Epithelial cell of proximal tubule (primary cell): ENCODE measurements around the gene SPOP. TPM values are rescaled to one million over a fixed set of nuclear protein-coding genes. Genes with fewer than 3 reads are reported as not detected.

Experiments
- DNase-seq: peaks from one replicate; pipeline ENCODE4 v3.0.0-alpha.2; 2011; ENCODE audit warnings: low read depth
- H3K4me3 ChIP-seq: 2 replicates; pipeline ENCODE4 v1.5.1; 2011; ENCODE audit warnings: low read depth, mild to moderate bottlenecking, low read length
- total RNA-seq: library from RNA; depleted of rRNA; stranded (reverse); fragments of >200 nt; gene quantifications from 2 replicates; pipeline ENCODE4 v1.2.3, GENCODE V29; 2015
- TF ChIP-seq, protein P1 (sequence below): conservative IDR thresholded peaks from 2 replicates; pipeline ENCODE4 v1.5.1; 2012; ENCODE audit warnings: low read depth, mild to moderate bottlenecking, low read length

The SPOP gene
- total RNA-seq, 1 donor from 2014 or later, result 26.2 TPM

DNA sequence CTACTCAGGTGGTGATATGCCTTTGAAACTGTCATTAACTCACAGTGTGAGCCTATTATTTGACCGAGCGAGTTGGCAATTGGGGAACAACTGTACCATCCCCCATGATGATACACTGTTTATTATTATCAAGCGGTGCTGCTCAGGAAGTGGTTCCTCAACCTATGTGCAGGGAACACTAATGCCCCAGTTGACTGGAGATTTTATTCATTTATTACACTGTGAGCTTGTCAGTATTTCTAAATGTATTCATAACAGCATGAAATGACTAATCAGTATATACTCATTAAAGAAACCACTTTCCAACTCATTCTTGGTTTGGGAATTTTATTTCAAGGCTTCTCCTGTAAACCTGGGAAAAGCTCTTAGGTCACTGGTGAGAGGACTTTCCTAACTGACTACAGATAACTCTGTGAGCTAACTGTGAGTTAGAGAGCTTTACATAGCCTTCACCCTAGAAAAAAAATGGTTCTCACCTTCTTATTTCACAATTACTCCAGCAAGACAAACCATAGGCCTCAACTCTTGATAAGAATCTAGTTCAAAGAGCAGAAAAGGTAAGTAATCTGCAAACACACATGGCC, 59.8 kb downstream of the SPOP start:
- no peak overlapping the region for H3K4me3 ChIP-seq
- no peak for DNase-seq
- TF ChIP-seq, protein P1, sequence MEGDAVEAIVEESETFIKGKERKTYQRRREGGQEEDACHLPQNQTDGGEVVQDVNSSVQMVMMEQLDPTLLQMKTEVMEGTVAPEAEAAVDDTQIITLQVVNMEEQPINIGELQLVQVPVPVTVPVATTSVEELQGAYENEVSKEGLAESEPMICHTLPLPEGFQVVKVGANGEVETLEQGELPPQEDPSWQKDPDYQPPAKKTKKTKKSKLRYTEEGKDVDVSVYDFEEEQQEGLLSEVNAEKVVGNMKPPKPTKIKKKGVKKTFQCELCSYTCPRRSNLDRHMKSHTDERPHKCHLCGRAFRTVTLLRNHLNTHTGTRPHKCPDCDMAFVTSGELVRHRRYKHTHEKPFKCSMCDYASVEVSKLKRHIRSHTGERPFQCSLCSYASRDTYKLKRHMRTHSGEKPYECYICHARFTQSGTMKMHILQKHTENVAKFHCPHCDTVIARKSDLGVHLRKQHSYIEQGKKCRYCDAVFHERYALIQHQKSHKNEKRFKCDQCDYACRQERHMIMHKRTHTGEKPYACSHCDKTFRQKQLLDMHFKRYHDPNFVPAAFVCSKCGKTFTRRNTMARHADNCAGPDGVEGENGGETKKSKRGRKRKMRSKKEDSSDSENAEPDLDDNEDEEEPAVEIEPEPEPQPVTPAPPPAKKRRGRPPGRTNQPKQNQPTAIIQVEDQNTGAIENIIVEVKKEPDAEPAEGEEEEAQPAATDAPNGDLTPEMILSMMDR, result no peak

DNA sequence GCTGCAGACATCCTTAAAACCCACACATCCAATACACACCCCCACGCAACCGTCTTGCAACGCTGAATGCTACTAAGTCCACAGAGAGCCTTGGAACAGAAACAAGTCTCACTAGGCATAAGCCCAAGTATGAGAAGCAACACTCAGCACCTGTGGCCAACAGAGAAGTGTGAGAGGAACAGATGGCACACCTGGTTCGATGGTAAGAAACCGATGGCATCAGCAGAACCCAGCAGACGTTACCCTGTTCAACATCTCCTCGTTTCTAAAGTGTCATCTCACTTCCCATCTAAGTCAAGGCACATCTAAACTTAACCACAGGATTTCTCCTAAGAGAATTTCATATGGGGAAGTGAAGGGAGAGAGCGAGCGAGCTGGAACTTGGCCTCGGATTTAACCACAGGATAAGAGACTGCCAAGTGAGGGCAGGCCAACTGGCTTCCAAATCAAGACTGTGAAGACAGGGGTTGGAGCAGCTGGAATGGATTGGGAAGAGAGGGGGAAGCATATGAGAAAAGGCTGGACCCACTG, 61.2 kb downstream of the SPOP start:
- H3K4me3 ChIP-seq, result no peak overlapping the region
- TF ChIP-seq, protein P1, result no peak
- no peak for DNase-seq

DNA sequence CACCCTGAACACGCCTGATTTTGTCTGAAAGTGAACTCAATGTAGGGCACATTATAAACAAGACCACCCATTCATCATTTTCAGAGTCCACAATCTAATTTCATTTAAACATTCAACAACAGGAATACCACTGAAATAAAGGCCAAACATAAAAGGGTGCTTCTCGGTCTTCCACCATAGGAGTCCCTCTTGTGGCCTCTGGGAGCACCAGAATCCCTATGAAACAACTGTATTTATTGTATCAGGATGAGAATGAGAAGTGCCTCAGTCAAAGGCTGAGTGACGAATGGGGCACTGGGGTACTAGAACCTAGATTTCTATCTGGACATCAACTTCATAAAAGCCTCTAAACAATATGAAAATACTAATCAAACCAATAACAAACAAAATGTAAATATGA, 61.8 kb downstream of the SPOP start:
- no peak for DNase-seq
- H3K4me3 ChIP-seq, result no peak overlapping the region
- TF ChIP-seq, protein P1, result peak; percentile 38

DNA sequence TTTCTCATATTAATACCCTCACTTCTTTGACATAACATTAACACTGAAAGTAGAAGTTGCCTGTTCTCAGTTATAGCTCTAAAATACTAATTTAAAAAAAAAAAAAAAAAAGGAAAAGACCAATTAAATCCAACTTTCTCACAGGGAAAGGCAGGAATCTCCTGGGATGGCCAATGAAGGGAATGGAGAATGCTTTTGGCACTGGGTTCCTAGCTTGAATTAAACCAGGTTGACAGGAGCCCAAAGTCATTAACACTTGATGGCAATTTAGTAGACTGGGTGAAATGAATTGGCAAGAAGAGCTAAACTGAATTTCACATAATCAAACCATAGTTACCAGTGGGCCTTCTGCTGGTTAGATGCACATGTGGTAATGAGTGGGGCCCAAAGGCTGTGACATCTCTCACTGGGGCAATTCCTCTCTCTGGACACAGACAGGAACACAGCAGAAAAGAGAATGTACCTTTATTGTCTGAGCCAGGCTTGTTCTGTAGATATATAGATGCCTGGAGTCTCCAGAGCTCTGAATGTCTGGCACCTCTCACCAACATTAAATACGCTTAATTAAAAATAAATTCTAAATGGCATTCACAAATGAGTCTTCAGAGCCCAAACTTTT, 64.6 kb downstream of the SPOP start:
- no peak overlapping the region for H3K4me3 ChIP-seq
- DNase-seq, result no peak
- TF ChIP-seq, protein P1, result no peak

DNA sequence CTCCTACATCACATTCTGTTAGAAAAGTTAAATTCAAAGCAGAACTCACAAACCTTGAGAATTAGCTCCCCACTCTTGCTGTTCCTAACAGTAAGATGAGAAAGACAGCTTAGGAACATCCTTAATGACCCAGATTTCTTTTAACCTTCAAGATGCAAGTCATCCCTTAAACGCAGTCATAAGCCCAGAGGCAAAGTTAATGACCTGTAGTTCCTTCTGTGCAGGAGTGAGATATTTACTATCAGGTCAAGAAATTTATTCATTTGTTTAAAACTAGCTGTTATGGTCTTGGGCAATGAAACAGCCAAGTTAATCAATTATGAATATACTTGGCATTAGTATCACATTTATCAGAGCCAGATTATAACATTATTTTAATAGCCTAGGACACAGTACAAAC, 65.2 kb downstream of the SPOP start:
- DNase-seq, result peak; percentile 61
- no peak overlapping the region for H3K4me3 ChIP-seq
- TF ChIP-seq, protein P1, result no peak

DNA sequence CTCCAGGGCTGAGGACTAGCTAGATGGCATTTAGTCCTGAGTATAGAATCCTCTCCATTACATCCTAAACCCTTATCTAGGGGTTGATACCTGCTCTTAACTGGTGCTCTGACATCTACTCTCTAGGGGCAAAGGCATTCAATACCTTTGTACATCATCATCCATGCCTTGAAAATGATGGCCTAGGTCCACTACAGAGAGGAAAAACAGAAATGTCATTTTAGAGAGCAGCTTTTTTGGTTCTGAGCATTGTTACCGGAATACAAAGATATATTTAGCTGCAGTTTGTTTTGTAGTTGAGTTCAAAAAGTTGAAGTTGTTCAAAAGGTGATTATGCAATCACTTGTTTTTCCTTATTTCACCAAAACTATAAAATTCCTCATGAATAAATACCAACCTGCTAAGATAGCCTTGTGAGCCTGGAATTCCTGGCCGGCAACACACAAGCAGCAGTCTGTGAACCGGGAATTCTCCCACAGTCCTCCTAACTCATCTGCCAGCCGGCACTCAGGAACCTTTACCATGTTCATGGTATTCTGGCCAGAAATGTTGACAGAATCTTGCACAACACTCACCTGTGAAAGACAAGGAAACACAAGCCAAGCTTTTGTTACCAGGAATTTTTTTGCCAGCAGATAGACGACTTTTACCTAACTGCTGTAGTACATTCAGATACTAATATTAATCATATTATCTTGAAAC, 66.9 kb downstream of the SPOP start:
- peak; percentile 47 for DNase-seq
- H3K4me3 ChIP-seq, result no peak overlapping the region
- TF ChIP-seq, protein P1, result no peak
